Uterus (tissue), 2 donors: ENCODE data around the gene CD8B.

Source experiments
- CTCF ChIP-seq, 4 experiments: fragments of 200-600 bp in 2 of 4; fragments of 450-650 bp in 2 of 4; sonication (generic) in 2 of 4; IDR thresholded peaks; one replicate each; pipeline ENCODE4 v1.5.1; 2016 to 2019; ENCODE audit warnings: antibody characterized with exemption in 4 of 4, mild to moderate bottlenecking in 2 of 4, moderate library complexity in 1 of 4
- POLR2A ChIP-seq, 2 donors: fragments of 450-650 bp; IDR thresholded peaks; one replicate each; pipeline ENCODE4 v1.6.1; 2016; ENCODE audit warnings: antibody characterized with exemption in 2 of 2, mild to moderate bottlenecking in 1 of 2, moderate library complexity in 1 of 2

GRCh38 chr2:86790134-86790675 lies 71.5 kb downstream of the CD8B start:
- TF ChIP-seq CTCF (IDR thresholded peaks at IDR 0.05) (no peak), POLR2A (IDR thresholded peaks at IDR 0.05) (no peak)
